HG02970 (cell line): ENCODE measurements around the gene SDHB.

Experiments used
- ATAC-seq: cut with Tn5 transposase; IDR thresholded peaks from one replicate; pipeline ENCODE4 v1.9.1; 2021; ENCODE audit warnings: mild to moderate bottlenecking, moderate library complexity, moderate number of reproducible peaks; ENCODE audit not compliant: unreplicated experiment, low FRiP score

Gene SDHB

DNA sequence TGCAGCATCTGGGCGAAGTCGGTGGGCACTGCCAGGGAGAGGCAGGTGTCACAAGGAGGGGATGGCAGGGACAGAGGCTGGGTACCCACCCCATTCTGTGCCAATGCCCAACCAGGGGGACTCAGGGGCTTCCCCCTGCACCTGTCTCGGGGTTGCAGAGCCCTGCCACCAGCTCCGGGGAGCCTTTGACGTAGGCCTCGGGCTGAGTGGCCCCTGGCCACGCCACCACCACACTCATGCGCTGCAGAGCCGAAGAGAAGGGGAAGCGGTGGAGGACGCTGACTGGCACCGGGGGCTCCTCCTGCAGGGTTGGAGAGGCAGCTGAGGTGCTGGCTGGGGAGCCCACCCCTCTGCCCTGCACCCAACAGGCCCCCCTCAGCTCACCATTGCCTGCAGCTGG lies 61.7 kb downstream of the SDHB start:
- no peak for ATAC-seq

GRCh38 chr1:16991571-16991970 lies 62.3 kb downstream of the SDHB start:
- no peak for ATAC-seq

DNA sequence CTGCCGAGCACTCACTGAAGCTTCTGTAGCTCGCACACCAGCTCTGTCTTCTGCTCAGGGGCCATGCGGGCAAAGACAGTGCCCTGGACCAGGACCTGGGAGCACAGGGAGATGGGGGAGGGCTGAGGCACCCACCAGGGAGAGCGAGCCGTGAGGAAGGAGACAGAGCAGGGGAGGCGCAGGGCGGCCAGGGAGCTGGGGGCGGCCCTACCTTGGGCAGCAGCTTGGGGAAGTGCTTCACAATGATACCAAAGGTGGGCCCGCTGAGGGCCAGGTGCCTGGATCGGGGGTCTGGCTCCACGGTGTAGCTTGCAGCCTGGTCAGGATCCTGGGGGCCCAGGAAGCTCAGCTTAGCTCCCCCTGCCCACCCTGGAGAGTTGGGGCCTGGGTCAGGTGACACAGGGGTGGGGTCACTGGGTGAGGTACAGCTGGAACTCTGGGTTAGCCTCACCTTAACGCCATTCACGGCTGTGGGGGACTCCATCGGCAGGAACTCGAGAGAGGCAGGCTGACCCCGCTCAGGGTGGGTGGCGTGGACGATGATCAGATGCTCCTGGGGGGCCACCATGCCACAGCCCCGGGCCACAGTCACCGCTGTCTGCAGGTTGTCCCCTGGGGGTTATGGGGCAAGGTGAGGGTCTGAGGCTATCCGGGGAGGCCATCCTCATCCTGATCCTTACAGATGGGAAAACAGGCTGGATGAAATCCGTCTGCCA lies 64.0 kb downstream of the SDHB start:
- no peak for ATAC-seq

GRCh38 chr1:16988210-16988609 lies 65.6 kb downstream of the SDHB start:
- no peak for ATAC-seq

GRCh38 chr1:16986962-16987361 lies 66.9 kb downstream of the SDHB start:
- no peak for ATAC-seq

GRCh38 chr1:16986560-16986959 lies 67.3 kb downstream of the SDHB start:
- no peak for ATAC-seq

DNA sequence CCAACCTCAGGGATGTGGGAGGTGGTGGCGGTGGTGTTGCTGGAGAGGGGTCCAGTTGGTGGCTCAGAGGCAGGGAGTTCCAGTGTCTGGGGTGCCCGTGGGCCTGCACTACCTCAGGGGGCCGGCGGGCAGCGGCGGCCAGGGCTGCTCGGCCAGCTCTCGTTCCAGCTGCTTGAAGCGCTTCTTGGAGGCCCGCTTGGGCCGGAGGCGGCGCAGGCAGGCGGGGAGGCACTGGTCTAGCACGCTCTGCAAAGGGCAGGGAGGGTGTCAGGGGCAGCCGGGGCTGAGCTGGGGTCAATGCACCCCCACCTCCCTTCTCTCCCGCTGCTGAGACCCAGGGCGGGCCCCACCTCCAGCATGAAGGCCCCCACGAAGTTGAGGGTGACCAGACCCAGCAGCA lies 67.7 kb downstream of the SDHB start:
- no peak for ATAC-seq

GRCh38 chr1:16984717-16985116 lies 69.1 kb downstream of the SDHB start:
- no peak for ATAC-seq

DNA sequence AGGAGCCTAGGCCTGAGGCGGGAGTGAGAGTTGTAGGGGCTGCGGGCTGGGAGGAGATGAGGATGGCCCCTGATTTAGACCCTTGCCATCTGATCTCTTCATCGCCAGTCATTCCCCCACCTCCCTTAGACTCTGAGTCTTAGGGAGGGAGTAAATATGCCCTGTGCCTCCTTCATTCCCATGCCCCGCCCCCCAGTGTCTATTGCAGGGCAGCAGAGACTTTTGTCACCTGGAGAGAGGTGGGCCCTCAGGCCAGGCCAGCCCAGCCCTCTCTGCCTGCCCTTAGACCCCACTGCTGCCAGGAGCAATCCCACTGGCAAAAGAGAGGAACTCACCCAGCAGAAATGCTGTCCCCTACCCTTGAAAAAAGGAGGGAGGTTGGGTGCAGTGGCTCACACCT lies 70.2 kb downstream of the SDHB start:
- no peak for ATAC-seq

- ATAC-seq: no peak
These were observed 70.9 kb downstream of the SDHB start for GRCh38 chr1:16982902-16983301.

GRCh38 chr1:16981269-16981849 lies 72.5 kb downstream of the SDHB start:
- no peak for ATAC-seq

DNA sequence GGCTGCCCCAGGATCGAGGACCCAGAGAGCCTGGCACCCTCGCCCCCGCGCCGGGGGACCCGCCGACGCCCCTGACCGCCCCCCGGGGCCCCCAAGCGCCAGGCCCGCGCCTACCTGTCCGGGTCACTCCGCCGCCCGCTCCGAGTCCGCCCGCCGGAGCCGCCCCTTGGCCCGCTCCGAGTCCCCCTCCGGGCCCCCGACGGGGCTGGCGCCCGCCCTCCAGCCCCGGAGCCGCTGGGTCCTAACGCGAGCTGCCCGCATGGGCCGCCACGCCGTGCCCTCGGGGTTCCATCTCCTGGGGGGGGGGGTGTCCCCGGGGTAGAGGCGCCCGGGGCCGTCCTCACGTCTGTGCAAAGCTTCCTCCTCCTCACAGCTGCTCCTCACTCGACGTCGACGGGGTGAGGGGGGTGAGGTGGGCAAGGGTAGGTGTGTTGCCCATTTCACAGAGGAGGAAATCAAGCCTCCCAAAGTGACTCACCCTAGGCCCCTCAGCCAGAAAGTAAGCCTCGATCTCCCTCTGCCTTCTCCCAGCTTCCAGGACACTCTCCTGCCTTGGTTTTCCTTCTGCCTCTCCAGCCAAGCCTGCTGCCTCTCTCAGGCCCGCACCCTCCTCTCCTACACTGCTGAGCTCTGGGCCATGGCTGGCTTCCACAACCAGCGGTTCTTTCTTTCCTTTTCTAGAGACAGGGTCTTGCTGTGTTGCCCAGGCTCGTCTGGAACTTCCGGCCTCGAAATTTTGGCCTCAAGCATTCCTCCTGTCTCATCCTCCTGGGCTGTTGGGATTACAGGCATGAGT lies 73.2 kb downstream of the SDHB start, which contains the start of gene MFAP2:
TSS of gene MFAP2 (minus strand) at position 148 of the 796 bp plus-strand sequence. CDS start 2,347 bp downstream, outside the sequence.
- no peak for ATAC-seq

- no peak for ATAC-seq
These were observed 74.1 kb downstream of the SDHB start for GRCh38 chr1:16979475-16980327.

- no peak for ATAC-seq
These were observed 75.0 kb downstream of the SDHB start for GRCh38 chr1:16978567-16979474.

DNA sequence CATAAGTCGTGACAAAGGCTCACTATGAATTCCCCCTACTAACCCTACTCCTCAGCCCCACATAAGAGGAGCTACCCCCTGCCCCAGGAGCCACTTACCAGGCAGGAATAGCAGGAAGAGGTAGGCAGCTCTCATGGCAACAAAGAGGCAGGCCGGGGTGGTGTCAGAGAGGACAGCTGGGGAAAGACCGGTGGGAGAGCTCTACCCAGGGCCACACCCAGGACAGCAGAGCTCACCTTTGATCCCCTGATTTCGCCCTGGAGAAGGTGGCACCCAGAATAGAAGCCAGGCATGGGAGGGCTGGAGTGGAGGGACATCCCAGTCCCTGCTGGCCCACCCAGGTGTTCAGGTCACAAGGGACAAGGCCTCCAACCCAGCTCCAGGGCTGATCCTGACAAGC lies 75.7 kb downstream of the SDHB start:
- ATAC-seq: no peak

DNA sequence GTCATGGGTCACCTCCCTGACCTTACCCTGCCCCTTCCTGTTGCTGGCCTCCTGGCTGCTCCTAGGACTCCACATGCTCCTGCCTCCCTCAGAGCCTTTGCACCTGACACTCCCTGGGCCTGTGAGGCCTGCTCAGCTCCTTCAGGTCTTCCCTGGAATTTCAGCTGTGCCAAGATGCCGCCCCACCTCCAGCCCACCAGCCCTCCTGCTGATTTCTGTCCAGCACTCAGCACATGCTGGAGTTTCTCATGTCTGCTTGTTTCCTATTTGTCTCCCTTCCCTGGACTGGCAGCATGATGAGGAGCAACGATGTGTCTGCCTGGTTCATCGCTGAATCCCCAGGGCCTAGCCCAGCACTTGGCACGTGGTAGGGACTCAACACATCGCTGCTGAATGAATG lies 76.5 kb downstream of the SDHB start:
- ATAC-seq: no peak

GRCh38 chr1:16976966-16977365 lies 76.9 kb downstream of the SDHB start:
- no peak for ATAC-seq

DNA sequence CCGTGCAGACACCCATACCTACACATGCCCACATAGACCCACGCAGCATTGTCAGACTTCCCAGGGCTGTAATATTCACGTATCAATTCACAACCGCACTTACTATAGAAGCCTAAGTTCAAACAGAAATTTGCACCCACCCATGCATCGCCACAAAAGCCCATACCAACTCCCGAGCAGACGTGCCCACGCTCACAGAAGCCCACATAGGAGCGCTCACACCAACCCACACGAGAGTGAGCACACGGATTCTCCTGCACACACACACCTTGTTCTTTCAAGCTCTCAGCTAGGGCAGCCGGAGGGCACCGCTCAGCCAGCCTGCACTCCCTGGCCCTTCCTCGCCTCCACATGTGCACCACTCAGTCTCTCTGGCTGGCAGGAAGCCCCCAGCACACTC lies 78.0 kb downstream of the SDHB start:
- ATAC-seq: no peak

DNA sequence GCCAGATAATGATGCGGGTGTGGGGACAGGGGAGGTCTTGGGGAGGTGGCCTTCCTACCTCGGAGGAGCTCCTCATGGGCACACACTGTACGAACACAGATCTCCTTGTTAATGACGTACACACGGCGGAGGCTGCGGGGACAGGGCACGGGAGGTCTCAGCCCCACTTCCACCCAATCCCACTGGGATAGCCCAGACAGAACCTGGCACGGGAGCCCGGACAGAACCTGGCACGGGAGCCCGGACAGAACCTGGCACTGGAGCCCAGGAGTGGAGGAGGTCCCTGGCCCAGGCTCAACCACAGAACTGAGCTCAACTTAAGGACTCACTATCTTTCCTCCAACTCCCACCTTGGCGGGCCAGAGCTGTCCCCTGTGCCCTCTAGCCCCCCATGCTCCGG lies 78.6 kb downstream of the SDHB start:
- ATAC-seq: no peak

DNA sequence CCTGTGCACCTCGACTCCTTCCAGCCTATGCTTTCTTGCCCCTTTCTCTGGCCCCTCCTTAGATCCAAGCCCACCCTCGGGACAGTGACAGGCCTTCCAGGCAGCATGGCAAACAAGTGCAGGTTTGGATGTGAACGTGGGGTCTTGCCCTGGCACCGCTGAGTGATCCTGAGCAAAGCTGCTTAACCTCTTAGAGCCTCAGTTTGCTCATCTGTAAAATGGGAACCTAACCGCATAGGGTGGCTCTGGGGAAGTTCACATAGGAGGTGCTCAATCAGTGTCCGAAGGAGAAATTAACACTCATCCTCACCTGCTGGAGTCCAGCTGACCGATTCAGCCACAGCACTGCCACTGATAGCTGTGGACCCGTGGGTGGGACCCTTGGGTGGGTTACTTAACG lies 80.6 kb downstream of the SDHB start:
- no peak for ATAC-seq
